Measurements from ENCODE around the gene ANKRD55. TPM values are rescaled to one million over a fixed set of nuclear protein-coding genes. Genes with fewer than 3 reads are reported as not detected.

The ANKRD55 gene
- total and polyA plus RNA-seq, 2 of the 8 experiments (the other 6 are each of a cell fraction or from before 2014, with no cell fraction given), result not detected

DNA sequence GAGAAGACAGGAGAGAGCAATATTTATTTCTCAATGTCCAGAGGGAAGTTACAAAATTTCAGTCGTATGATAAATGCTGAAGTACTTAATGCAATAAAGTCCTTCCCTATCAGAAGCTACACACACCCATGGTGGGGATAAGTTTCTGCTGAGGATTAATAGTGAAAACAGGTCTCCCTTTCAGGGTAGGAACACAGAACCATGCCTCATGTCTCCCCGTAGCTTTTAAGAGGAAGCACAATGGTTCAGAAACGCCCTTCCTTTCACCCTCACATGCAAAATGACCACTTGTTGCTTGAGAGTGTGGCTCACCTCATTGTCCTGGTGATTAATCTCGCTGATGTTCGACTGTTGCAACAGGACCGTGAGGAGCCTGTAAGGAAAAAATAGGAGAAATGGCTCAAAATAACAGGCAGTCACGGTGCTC is 73.6 kb downstream of the ANKRD55 start:
- Histone ChIP-seq H3K14ac (ENCODE audit: insufficient read length) (no peak overlapping the region), H3K9ac (replicated peaks in 1 of 4; ENCODE audit: extremely low read depth in 1 of 4, low read depth in 3 of 4, low read length in 3 of 4) (no peak overlapping the region), H3K36me3 (ENCODE audit: control insufficient read depth in 2 of 4, insufficient read depth in 4 of 4, low read length in 3 of 4) (no peaks in the 10 kb centered on the region), H3K79me2 (ENCODE audit: control insufficient read depth in 1 of 2, insufficient read depth in 2 of 2, low read length in 2 of 2) (no peaks in the 10 kb centered on the region), H2BK20ac (ENCODE audit: low read length) (no peak overlapping the region), H3K23me2 (ENCODE audit: low read depth, low read length) (no peaks in the 10 kb centered on the region), H2BK120ac (replicated peaks; ENCODE audit: low read depth, low read length) (no peak overlapping the region), H3K56ac (replicated peaks; ENCODE audit: insufficient read length, low read depth, low read length) (no peak overlapping the region), H2BK12ac (ENCODE audit: low read depth, low read length) (no peak overlapping the region), H2AFZ (ENCODE audit: low read length) (peak overlapping the region; percentile 64; the same call in 1 of the 2 replicates), H3K27ac (ENCODE audit: low read depth, low read length) (no peak overlapping the region), H3K4ac (replicated peaks; ENCODE audit: insufficient read length, low read depth, low read length) (no peak overlapping the region), H3K4me2 (ENCODE audit: insufficient read depth in 1 of 2, low read depth in 2 of 2, low read length in 2 of 2) (no peak overlapping the region), H2BK15ac (ENCODE audit: low read length) (no peak overlapping the region), H4K5ac (ENCODE audit: insufficient read length, low read depth, low read length) (no peak overlapping the region), H4K20me1 (replicated peaks in 1 of 2; ENCODE audit: control insufficient read depth in 1 of 2, insufficient read depth in 2 of 2, low read length in 2 of 2) (no peaks in the 10 kb centered on the region), H3K23ac (ENCODE audit: insufficient read length) (no peak overlapping the region), H3K4me3 (ENCODE audit: extremely low read depth in 1 of 4, insufficient read depth in 2 of 4, low read depth in 3 of 4, low read length in 4 of 4) (no peak overlapping the region), H2BK5ac (ENCODE audit: low read depth, low read length) (no peak overlapping the region), H4K8ac (ENCODE audit: extremely low read depth, insufficient read depth, low read length) (no peak overlapping the region), H3K27me3 (replicated peaks in 1 of 4; ENCODE audit: control insufficient read depth in 3 of 4, extremely low read depth in 1 of 4, insufficient read depth in 3 of 4, low read length in 3 of 4) (peaks cover 0 to 5% (median 0%) of the 10 kb centered on the region in 4 experiments; a peak in 2 of 7 replicates), H3K79me1 (ENCODE audit: low read depth, low read length) (no peaks in the 10 kb centered on the region), H3K9me3 (ENCODE audit: insufficient read depth in 2 of 2, low read depth in 1 of 2, low read length in 1 of 2) (no peaks in the 10 kb centered on the region), H2AK5ac (ENCODE audit: low read depth, low read length) (no peak overlapping the region), H4K91ac (replicated peaks; ENCODE audit: insufficient read length, low read length) (no peak overlapping the region), H3K4me1 (replicated peaks in 1 of 4; ENCODE audit: control insufficient read depth in 3 of 4, insufficient read depth in 4 of 4, low read length in 3 of 4) (peaks cover 0 to 5% (median 2%) of the 10 kb centered on the region in 4 experiments; a peak in 4 of 7 replicates), H3K18ac (ENCODE audit: extremely low read depth, low read length) (no peak overlapping the region)
- no peak for DNase-seq (ENCODE audit: low read depth in 1 of 2, low spot score in 2 of 2)
- ChIA-PET CTCF (ENCODE audit: partially characterized antibody) (interaction anchor here (1.2 kb wide), 1 partner anchor 224 kb away, joined by 6 read pairs; no protein-coding TSS in a partner anchor), POLR2A (ENCODE audit: partially characterized antibody) (no interaction called here)
- TF ChIP-seq BACH1 (IDR thresholded peaks at IDR 0.05; ENCODE audit: low read length), result no peak
- no peak for FAIRE-seq
- 95% methylated on average over 7 of the region's 7 CpGs; no CpG with 5 or more reads in 1 of the 2 experiments for WGBS, 2 experiments (ENCODE audit: extremely low coverage in 1 of 2, insufficient coverage in 1 of 2, insufficient read length in 1 of 2, insufficient replicate concordance in 2 of 2, low coverage in 1 of 2, low lambda C conversion rate in 2 of 2, missing lambda C conversion rate in 1 of 2)
